GM12891 (cell line): ENCODE measurements around the gene PLBD2.

ENCODE experiments used
- DNase-seq: peaks from one replicate; pipeline ENCODE4 v3.0.0; 2011; ENCODE audit warnings: low spot score; ENCODE audit not compliant: insufficient read length
- FAIRE-seq: peaks from 2 replicates; lab custom pipeline; 2011; peaks lifted over from hg19 to GRCh38; lab: Jason Lieb, UNC
- PAX5 ChIP-seq: IDR thresholded peaks from 2 replicates; pipeline ENCODE4 v1.6.1; 2011; ENCODE audit warnings: low read length, moderate library complexity, mild to moderate bottlenecking; ENCODE audit not compliant: insufficient read depth, severe bottlenecking
- POLR2A ChIP-seq: IDR thresholded peaks from 2 replicates; pipeline ENCODE4 v1.6.1; 2011; ENCODE audit warnings: low read depth, low read length, control low read depth
- POLR2AphosphoS5 ChIP-seq: IDR thresholded peaks from 2 replicates; pipeline ENCODE4 v1.6.1; 2011; ENCODE audit warnings: low read depth, low read length, control low read depth
- POU2F2 ChIP-seq: IDR thresholded peaks from 2 replicates; pipeline ENCODE4 v1.6.1; 2011; ENCODE audit warnings: low read depth, mild to moderate bottlenecking, control low read depth, low read length, moderate library complexity
- SPI1 ChIP-seq: IDR thresholded peaks from 2 replicates; pipeline ENCODE4 v1.6.1; 2011; ENCODE audit warnings: low read depth, low read length, control low read depth
- TAF1 ChIP-seq: IDR thresholded peaks from 2 replicates; pipeline ENCODE4 v1.6.1; 2011; ENCODE audit warnings: low read depth, low read length, control low read depth

Gene PLBD2

GRCh38 chr12:113437729-113438100, 79.3 kb downstream of the PLBD2 start:
- DNase-seq (no peak), FAIRE-seq (no peak)
- TF ChIP-seq POU2F2, result no peak
- no peak for TF ChIP-seq POLR2A
- TF ChIP-seq POLR2AphosphoS5, result no peak
- no peak for TF ChIP-seq SPI1
- no peak for TF ChIP-seq TAF1

DNA sequence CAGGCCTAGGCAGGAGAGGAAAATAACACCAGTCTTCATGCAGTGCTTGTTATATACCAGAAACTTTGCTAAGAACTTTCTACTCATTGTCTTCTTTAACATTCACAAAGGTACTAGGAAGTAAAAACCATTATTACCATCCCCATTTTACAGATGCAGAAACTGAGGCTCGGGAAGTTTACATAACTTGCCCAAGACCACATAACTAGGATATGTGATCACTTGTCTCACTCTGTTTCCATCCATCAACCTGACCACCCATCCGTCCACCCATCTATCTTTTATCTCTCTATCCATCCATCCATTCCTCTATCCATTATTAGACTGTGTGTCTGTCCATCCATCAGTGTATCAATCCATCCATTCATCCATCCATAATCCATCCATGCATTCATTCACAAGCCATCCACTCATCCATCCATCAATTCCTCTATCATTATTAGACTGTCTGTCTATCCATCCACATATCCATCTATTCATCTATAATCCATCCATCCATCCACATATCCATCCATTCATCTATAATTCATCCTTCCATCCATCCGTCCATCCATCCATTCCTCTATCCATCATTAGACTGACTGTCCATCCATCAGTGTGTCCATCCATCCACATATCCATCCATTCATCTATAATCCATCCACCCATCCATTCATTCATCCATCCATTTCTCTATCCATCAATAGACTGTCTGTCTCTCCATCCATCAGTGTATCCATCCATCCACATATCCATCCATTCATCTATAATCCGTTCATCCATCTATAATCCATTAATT, 80.3 kb downstream of the PLBD2 start:
- no peak for FAIRE-seq
- TF ChIP-seq POU2F2 (no peak), POLR2A (no peak), PAX5 (no peak), SPI1 (no peak), TAF1 (no peak), POLR2AphosphoS5 (no peak)
- no peak for DNase-seq

DNA sequence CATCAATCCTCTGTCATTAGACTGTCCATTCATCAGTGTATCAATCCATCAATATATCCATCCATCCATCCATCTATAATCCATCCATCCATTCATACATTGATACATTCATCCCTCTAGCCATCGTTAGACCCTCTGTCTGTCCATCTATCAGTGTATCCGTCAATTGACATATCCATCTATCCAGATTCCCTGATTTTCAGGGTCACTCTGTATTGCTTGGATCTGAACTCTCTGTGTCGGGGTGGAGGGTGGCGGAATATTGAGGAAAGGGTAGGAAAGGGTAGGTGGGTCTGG, 80.9 kb downstream of the PLBD2 start:
- DNase-seq (no peak), FAIRE-seq (no peak)
- no peak for TF ChIP-seq PAX5
- no peak for TF ChIP-seq POLR2AphosphoS5
- no peak for TF ChIP-seq POU2F2
- TF ChIP-seq TAF1, result no peak
- no peak for TF ChIP-seq POLR2A
- TF ChIP-seq SPI1, result no peak

- no peak for TF ChIP-seq POLR2A
- no peak for TF ChIP-seq POU2F2
- TF ChIP-seq PAX5, result no peak
- no peak for TF ChIP-seq POLR2AphosphoS5
- TF ChIP-seq TAF1, result no peak
- no peak for FAIRE-seq
- no peak for DNase-seq
Measured at GRCh38 chr12:113439606-113440030, 81.2 kb downstream of the PLBD2 start.

GRCh38 chr12:113440336-113440735, 81.9 kb downstream of the PLBD2 start:
- no peak for DNase-seq
- FAIRE-seq, result no peak
- TF ChIP-seq TAF1 (no peak), PAX5 (no peak), SPI1 (no peak), POU2F2 (no peak), POLR2AphosphoS5 (no peak), POLR2A (no peak)
